ENCODE measurements around the gene CTTNBP2.

CTTNBP2 gene, protein sequence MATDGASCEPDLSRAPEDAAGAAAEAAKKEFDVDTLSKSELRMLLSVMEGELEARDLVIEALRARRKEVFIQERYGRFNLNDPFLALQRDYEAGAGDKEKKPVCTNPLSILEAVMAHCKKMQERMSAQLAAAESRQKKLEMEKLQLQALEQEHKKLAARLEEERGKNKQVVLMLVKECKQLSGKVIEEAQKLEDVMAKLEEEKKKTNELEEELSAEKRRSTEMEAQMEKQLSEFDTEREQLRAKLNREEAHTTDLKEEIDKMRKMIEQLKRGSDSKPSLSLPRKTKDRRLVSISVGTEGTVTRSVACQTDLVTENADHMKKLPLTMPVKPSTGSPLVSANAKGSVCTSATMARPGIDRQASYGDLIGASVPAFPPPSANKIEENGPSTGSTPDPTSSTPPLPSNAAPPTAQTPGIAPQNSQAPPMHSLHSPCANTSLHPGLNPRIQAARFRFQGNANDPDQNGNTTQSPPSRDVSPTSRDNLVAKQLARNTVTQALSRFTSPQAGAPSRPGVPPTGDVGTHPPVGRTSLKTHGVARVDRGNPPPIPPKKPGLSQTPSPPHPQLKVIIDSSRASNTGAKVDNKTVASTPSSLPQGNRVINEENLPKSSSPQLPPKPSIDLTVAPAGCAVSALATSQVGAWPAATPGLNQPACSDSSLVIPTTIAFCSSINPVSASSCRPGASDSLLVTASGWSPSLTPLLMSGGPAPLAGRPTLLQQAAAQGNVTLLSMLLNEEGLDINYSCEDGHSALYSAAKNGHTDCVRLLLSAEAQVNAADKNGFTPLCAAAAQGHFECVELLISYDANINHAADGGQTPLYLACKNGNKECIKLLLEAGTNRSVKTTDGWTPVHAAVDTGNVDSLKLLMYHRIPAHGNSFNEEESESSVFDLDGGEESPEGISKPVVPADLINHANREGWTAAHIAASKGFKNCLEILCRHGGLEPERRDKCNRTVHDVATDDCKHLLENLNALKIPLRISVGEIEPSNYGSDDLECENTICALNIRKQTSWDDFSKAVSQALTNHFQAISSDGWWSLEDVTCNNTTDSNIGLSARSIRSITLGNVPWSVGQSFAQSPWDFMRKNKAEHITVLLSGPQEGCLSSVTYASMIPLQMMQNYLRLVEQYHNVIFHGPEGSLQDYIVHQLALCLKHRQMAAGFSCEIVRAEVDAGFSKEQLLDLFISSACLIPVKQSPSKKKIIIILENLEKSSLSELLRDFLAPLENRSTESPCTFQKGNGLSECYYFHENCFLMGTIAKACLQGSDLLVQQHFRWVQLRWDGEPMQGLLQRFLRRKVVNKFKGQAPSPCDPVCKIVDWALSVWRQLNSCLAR (N-terminal part only)

DNA sequence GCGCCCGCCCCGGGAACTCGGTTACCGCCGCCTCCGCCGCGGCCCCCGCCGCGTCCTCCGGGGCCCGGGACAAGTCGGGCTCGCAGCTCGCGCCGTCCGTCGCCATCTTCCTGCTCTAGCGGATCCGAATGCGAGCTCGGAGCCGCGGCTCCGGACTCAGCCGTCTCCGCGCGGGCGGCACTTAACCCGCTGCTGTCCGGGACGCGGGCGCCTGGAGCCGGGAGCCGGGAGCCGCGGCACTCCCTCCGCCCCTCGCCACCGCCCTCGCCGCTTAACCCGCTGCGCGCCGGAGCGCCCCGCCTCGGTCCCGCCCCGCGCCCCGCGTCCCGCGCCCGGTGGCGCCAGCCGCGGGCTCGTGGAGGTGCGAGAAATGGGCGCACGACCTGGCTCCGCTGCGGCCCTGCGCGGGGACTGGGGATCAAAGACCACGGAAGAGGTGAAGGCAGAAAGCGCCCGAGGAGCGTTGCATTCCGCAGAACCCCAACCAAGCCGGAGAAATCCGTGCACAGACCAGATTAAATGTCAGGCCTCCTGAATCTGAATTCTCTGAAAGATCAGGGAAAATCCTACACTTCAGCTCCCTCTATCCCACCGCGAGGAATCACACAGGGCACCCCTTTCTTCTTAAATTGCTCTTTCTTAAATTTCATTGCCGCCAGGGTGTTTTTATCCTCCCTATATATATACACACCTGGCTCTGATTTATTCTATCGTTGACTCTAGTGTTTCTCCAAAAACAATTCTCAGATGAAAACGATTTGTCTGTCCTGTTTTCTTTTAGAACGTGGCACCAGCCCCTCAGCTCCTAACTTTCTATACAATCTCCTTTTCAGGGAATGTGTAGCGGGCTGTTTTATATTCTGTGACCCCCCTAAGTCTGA is at the start of gene CTTNBP2:
Gene CTTNBP2 (minus strand): TSS at position 132 of the 881 bp plus-strand sequence. CDS start 26 bp downstream, at position 106.
- in situ Hi-C loops (cut with HindIII; ENCODE audit: low sequenced_read_pairs), result loop anchor here (5.0 kb wide), 1 partner anchor 56 kb away; no protein-coding TSS in a partner anchor

DNA sequence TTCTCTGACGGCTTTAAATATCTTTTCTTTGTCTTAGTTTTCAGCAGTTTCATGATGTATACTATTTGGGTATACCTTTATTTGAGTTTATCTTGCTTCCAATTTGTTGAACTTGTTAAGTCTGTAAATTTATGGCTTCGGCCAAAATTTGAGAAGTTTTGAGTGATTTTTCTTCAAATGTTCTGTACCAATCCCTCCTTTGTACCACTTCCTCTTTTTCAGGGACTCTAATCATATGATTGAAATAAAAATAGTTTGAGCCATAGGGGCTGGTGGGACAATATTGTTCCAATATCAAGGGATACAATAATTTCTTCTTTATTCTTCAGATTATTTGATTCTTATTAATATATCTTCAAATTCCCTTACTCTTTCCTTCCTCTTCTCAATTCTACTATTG is 43.1 kb upstream of the CTTNBP2 start:
- in situ Hi-C loops (cut with HindIII; ENCODE audit: low sequenced_read_pairs), result no loop called here

GRCh38 chr7:117912421-117912820 is 39.2 kb upstream of the CTTNBP2 start:
- in situ Hi-C loops (cut with HindIII; ENCODE audit: low sequenced_read_pairs), result no loop called here

GRCh38 chr7:117908031-117908795 is 35.0 kb upstream of the CTTNBP2 start:
- in situ Hi-C loops (cut with HindIII; ENCODE audit: low sequenced_read_pairs), result no loop called here

DNA sequence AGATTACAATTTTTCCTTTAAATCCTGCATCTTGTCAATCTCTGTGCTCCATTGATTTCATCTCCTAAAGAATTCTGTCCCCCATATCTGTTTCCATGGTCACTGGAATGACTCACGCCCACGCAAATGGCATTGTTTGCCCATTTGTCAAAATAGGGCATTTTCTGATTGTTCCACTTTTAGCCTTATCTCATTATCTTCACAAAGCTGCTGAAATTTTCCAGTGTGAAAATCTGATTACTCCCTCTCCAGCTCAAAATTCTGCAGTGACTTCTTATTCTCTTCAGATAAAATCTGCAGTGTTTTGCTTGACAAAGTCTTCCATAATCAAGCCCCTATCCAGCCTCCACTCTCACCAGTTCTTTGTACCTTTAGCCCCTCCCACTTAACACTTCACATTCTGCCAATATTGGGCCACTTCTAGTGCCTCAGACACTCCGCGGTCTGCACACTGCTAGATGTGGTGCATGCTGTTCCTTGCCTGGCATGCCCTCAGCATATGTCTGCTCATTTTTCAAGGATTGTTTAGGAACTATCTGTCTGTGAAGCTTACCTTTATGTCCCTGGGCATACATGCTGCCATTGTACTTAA is 33.9 kb upstream of the CTTNBP2 start:
- in situ Hi-C loops (cut with HindIII; ENCODE audit: low sequenced_read_pairs), result no loop called here

- in situ Hi-C loops (cut with HindIII; ENCODE audit: low sequenced_read_pairs), result no loop called here
These were observed 29.2 kb upstream of the CTTNBP2 start for GRCh38 chr7:117902314-117902889.

GRCh38 chr7:117901089-117901797 is 28.0 kb upstream of the CTTNBP2 start:
- in situ Hi-C loops (cut with HindIII; ENCODE audit: low sequenced_read_pairs), result no loop called here

- in situ Hi-C loops (cut with HindIII; ENCODE audit: low sequenced_read_pairs), result no loop called here
These were observed 23.1 kb upstream of the CTTNBP2 start for GRCh38 chr7:117896339-117896738.

GRCh38 chr7:117895276-117895675 is 22.0 kb upstream of the CTTNBP2 start:
- in situ Hi-C loops (cut with HindIII; ENCODE audit: low sequenced_read_pairs), result no loop called here

GRCh38 chr7:117894037-117894436 is 20.8 kb upstream of the CTTNBP2 start:
- in situ Hi-C loops (cut with HindIII; ENCODE audit: low sequenced_read_pairs), result no loop called here

DNA sequence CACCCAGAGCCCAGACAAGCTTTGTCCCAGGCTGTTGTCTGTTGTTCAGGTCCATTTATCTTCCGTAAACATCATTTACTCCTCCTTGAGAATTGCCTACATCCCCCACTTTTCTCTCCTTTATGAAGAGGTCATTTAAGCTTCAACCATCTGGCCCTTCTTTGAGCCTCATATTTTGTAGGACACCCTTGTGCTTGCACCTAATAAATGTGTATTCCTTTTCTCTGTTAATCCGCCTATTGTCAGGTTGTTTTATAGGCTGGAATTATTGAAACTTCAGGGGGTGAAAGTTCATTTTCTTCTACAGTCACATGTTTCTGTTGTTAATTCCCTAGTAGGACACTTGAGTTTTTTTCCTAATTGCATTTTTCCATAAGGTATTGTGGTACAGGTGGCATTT is 19.6 kb upstream of the CTTNBP2 start:
- in situ Hi-C loops (cut with HindIII; ENCODE audit: low sequenced_read_pairs), result no loop called here

- in situ Hi-C loops (cut with HindIII; ENCODE audit: low sequenced_read_pairs), result no loop called here
These were observed 16.4 kb upstream of the CTTNBP2 start for GRCh38 chr7:117889611-117890010.

DNA sequence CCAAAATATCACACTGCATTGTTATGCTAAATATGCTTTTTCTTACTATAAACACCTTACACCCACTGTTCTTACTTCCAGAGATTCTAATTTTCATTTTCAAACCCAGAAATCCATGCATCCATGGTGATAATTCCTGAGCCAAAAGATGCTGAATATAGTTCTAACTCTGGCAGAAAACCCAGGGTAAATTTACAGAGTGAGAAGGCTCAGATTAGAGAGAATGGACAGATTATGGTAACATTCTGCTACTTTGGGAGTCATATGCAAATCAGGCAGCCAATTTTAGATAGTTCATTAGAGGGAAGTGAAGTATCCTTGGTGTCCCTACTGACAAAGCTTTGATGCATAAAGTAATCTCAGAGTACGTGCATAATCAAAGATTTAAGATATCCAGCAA is 15.4 kb upstream of the CTTNBP2 start:
- in situ Hi-C loops (cut with HindIII; ENCODE audit: low sequenced_read_pairs), result no loop called here

GRCh38 chr7:117882594-117882993 is 9.4 kb upstream of the CTTNBP2 start:
- in situ Hi-C loops (cut with HindIII; ENCODE audit: low sequenced_read_pairs), result no loop called here

GRCh38 chr7:117876761-117877160 is 3.5 kb upstream of the CTTNBP2 start:
- in situ Hi-C loops (cut with HindIII; ENCODE audit: low sequenced_read_pairs), result no loop called here

DNA sequence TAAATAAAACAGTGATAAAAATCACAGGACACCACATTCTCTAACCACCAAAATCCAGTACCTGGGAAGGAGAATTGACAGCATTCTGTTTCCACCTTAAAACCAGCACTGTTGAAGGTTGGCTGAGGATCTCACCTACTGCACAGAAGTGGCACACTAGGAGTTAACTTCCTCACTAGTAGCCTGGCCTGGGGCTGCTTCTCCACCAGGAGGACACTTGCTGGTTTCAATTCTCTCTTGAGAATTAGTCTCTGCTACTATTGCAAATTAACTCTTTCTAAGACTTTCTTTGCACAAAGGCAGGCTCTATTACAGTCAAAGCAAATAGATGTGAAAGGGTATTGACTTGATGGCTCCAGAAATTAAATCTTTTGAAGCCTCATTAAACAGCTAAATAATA is 2.3 kb upstream of the CTTNBP2 start:
- in situ Hi-C loops (cut with HindIII; ENCODE audit: low sequenced_read_pairs), result no loop called here

- in situ Hi-C loops (cut with HindIII; ENCODE audit: low sequenced_read_pairs), result loop anchor here (5.0 kb wide), 1 partner anchor 57 kb away; no protein-coding TSS in a partner anchor
These were observed 1.0 kb upstream of the CTTNBP2 start for GRCh38 chr7:117874191-117874700.
